ENCODE measurements around the gene CNOT11. TPM values are rescaled to one million over a fixed set of nuclear protein-coding genes. Genes with fewer than 3 reads are reported as not detected.

CNOT11 gene
- total and polyA plus RNA-seq, 2 of the 13 experiments (the other 11 are each of a cell fraction or from before 2014, with no cell fraction given), result 114 to 209 TPM

DNA sequence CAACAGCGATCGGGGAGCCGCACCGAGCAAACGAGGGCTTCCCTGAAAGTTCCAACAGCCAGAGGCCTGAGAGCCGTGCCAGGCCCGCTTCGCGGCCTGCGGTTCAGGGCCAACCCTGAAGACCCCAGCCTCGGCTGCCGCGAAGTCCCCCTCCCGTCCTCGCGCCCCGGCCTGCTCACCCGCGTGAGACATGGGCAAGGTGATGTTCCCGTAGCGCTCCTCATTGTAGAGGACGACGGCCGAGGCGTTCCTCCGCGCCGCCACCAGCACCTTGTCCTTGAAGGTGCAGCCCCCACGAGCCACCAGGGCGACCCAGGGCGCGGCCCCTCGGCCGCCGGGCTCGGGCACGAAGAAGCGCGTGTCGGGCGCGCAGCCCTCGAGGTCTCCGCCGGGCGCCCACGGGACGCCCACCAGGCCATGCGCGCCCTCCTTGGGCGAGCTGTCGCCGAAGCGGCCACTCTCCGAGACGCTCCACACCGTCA, 55.3 kb downstream of the CNOT11 start (continued):
- TF ChIP-seq, protein P1, sequence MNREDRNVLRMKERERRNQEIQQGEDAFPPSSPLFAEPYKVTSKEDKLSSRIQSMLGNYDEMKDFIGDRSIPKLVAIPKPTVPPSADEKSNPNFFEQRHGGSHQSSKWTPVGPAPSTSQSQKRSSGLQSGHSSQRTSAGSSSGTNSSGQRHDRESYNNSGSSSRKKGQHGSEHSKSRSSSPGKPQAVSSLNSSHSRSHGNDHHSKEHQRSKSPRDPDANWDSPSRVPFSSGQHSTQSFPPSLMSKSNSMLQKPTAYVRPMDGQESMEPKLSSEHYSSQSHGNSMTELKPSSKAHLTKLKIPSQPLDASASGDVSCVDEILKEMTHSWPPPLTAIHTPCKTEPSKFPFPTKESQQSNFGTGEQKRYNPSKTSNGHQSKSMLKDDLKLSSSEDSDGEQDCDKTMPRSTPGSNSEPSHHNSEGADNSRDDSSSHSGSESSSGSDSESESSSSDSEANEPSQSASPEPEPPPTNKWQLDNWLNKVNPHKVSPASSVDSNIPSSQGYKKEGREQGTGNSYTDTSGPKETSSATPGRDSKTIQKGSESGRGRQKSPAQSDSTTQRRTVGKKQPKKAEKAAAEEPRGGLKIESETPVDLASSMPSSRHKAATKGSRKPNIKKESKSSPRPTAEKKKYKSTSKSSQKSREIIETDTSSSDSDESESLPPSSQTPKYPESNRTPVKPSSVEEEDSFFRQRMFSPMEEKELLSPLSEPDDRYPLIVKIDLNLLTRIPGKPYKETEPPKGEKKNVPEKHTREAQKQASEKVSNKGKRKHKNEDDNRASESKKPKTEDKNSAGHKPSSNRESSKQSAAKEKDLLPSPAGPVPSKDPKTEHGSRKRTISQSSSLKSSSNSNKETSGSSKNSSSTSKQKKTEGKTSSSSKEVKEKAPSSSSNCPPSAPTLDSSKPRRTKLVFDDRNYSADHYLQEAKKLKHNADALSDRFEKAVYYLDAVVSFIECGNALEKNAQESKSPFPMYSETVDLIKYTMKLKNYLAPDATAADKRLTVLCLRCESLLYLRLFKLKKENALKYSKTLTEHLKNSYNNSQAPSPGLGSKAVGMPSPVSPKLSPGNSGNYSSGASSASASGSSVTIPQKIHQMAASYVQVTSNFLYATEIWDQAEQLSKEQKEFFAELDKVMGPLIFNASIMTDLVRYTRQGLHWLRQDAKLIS (CRISPR knock-in tag; IDR thresholded peaks at IDR 0.05), result 0 out of 2 replicates have a peak, but pooled peaks have one; percentile 49
- TF ChIP-seq, protein P2, sequence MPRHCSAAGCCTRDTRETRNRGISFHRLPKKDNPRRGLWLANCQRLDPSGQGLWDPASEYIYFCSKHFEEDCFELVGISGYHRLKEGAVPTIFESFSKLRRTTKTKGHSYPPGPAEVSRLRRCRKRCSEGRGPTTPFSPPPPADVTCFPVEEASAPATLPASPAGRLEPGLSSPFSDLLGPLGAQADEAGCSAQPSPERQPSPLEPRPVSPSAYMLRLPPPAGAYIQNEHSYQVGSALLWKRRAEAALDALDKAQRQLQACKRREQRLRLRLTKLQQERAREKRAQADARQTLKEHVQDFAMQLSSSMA (CRISPR knock-in tag; IDR thresholded peaks at IDR 0.05), result 0 out of 2 replicates have a peak, but pooled peaks have one; percentile 32
- TF ChIP-seq, protein P3, sequence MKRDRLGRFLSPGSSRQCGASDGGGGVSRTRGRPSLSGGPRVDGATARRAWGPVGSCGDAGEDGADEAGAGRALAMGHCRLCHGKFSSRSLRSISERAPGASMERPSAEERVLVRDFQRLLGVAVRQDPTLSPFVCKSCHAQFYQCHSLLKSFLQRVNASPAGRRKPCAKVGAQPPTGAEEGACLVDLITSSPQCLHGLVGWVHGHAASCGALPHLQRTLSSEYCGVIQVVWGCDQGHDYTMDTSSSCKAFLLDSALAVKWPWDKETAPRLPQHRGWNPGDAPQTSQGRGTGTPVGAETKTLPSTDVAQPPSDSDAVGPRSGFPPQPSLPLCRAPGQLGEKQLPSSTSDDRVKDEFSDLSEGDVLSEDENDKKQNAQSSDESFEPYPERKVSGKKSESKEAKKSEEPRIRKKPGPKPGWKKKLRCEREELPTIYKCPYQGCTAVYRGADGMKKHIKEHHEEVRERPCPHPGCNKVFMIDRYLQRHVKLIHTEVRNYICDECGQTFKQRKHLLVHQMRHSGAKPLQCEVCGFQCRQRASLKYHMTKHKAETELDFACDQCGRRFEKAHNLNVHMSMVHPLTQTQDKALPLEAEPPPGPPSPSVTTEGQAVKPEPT (CRISPR knock-in tag; IDR thresholded peaks at IDR 0.05; ENCODE audit: low read depth), result no peak
- TF ChIP-seq, protein P4, sequence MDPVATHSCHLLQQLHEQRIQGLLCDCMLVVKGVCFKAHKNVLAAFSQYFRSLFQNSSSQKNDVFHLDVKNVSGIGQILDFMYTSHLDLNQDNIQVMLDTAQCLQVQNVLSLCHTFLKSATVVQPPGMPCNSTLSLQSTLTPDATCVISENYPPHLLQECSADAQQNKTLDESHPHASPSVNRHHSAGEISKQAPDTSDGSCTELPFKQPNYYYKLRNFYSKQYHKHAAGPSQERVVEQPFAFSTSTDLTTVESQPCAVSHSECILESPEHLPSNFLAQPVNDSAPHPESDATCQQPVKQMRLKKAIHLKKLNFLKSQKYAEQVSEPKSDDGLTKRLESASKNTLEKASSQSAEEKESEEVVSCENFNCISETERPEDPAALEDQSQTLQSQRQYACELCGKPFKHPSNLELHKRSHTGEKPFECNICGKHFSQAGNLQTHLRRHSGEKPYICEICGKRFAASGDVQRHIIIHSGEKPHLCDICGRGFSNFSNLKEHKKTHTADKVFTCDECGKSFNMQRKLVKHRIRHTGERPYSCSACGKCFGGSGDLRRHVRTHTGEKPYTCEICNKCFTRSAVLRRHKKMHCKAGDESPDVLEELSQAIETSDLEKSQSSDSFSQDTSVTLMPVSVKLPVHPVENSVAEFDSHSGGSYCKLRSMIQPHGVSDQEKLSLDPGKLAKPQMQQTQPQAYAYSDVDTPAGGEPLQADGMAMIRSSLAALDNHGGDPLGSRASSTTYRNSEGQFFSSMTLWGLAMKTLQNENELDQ (CRISPR knock-in tag; IDR thresholded peaks at IDR 0.05; ENCODE audit: borderline replicate concordance), result peak; percentile 90; the same call in 1 of the 2 replicates
- TF ChIP-seq CAMTA2 (CRISPR knock-in tag; IDR thresholded peaks at IDR 0.05; ENCODE audit: borderline replicate concordance) (no peak), CREM (IDR thresholded peaks at IDR 0.05) (no peak), CREM (CRISPR knock-in tag; IDR thresholded peaks at IDR 0.05) (no peak), ZNF879 (CRISPR knock-in tag; IDR thresholded peaks at IDR 0.05) (peak; percentile 84; the same call in 1 of the 2 replicates), TOE1 (CRISPR knock-in tag; IDR thresholded peaks at IDR 0.05) (0 out of 2 replicates have a peak, but pooled peaks have one; percentile 14), SP2 (CRISPR knock-in tag; IDR thresholded peaks at IDR 0.05) (0 out of 2 replicates have a peak, but pooled peaks have one; percentile 23), DMAP1 (CRISPR knock-in tag; IDR thresholded peaks at IDR 0.05) (no peak), ZNF614 (CRISPR knock-in tag; IDR thresholded peaks at IDR 0.05; ENCODE audit: borderline replicate concordance) (no peak), NKX3-1 (CRISPR knock-in tag; IDR thresholded peaks at IDR 0.05) (no peak), SAFB2 (CRISPR knock-in tag; IDR thresholded peaks at IDR 0.05; ENCODE audit: borderline replicate concordance, low read depth) (no peak), ZBTB20 (CRISPR knock-in tag; IDR thresholded peaks at IDR 0.05; ENCODE audit: borderline replicate concordance, low read depth) (0 out of 2 replicates have a peak, but pooled peaks have one; percentile 19), KLF6 (CRISPR knock-in tag; IDR thresholded peaks at IDR 0.05) (peak; percentile 71; the same call in 1 of the 2 replicates), BHLHE40 (IDR thresholded peaks at IDR 0.05; ENCODE audit: low read length) (no peak), HNF4A (CRISPR knock-in tag; IDR thresholded peaks at IDR 0.05) (no peak), ZNF430 (CRISPR knock-in tag; IDR thresholded peaks at IDR 0.05) (no peak)
- TF ChIP-seq, protein P5, sequence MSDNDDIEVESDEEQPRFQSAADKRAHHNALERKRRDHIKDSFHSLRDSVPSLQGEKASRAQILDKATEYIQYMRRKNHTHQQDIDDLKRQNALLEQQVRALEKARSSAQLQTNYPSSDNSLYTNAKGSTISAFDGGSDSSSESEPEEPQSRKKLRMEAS (IDR thresholded peaks at IDR 0.05), result peak; percentile 57
- TF ChIP-seq, protein P6, sequence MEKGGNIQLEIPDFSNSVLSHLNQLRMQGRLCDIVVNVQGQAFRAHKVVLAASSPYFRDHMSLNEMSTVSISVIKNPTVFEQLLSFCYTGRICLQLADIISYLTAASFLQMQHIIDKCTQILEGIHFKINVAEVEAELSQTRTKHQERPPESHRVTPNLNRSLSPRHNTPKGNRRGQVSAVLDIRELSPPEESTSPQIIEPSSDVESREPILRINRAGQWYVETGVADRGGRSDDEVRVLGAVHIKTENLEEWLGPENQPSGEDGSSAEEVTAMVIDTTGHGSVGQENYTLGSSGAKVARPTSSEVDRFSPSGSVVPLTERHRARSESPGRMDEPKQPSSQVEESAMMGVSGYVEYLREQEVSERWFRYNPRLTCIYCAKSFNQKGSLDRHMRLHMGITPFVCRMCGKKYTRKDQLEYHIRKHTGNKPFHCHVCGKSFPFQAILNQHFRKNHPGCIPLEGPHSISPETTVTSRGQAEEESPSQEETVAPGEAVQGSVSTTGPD (CRISPR knock-in tag; IDR thresholded peaks at IDR 0.05), result no peak

Data from HepG2 (cell line).